ENCODE results near the gene CAMTA1.

The CAMTA1 gene

GRCh38 chr1:7549277-7550161 is 764.3 kb downstream of the CAMTA1 start (continued):
- TF ChIP-seq, protein P1, sequence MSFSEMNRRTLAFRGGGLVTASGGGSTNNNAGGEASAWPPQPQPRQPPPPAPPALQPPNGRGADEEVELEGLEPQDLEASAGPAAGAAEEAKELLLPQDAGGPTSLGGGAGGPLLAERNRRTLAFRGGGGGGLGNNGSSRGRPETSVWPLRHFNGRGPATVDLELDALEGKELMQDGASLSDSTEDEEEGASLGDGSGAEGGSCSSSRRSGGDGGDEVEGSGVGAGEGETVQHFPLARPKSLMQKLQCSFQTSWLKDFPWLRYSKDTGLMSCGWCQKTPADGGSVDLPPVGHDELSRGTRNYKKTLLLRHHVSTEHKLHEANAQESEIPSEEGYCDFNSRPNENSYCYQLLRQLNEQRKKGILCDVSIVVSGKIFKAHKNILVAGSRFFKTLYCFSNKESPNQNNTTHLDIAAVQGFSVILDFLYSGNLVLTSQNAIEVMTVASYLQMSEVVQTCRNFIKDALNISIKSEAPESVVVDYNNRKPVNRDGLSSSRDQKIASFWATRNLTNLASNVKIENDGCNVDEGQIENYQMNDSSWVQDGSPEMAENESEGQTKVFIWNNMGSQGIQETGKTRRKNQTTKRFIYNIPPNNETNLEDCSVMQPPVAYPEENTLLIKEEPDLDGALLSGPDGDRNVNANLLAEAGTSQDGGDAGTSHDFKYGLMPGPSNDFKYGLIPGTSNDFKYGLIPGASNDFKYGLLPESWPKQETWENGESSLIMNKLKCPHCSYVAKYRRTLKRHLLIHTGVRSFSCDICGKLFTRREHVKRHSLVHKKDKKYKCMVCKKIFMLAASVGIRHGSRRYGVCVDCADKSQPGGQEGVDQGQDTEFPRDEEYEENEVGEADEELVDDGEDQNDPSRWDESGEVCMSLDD (tag by site-specific recombination; IDR thresholded peaks at IDR 0.05): no peak
- TF ChIP-seq ZNF416 (tag by site-specific recombination; IDR thresholded peaks at IDR 0.05) (no peak), ZNF501 (tag by site-specific recombination; IDR thresholded peaks at IDR 0.05) (no peak), GLIS2 (tag by site-specific recombination; IDR thresholded peaks at IDR 0.05) (no peak), HIC1 (tag by site-specific recombination; IDR thresholded peaks at IDR 0.05) (peak; percentile 48; the same call in 1 of the 2 replicates), ZNF23 (tag by site-specific recombination; IDR thresholded peaks at IDR 0.05; ENCODE audit: borderline replicate concordance) (no peak), ZFP37 (tag by site-specific recombination; IDR thresholded peaks at IDR 0.05) (no peak), ZNF391 (tag by site-specific recombination; IDR thresholded peaks at IDR 0.05; ENCODE audit: borderline replicate concordance, low read depth) (no peak), ZNF184 (tag by site-specific recombination; IDR thresholded peaks at IDR 0.05) (no peak), ZNF266 (tag by site-specific recombination; IDR thresholded peaks at IDR 0.05; ENCODE audit: low read depth) (no peak), ZBTB20 (tag by site-specific recombination; IDR thresholded peaks at IDR 0.05) (no peak), ZNF433 (tag by site-specific recombination; IDR thresholded peaks at IDR 0.05; ENCODE audit: low read depth) (no peak), ZNF561 (tag by site-specific recombination; IDR thresholded peaks at IDR 0.05; ENCODE audit: borderline replicate concordance) (no peak), ZBTB1 (tag by site-specific recombination; IDR thresholded peaks at IDR 0.05) (no peak), ZBTB21 (tag by site-specific recombination; IDR thresholded peaks at IDR 0.05) (no peak), KLF10 (tag by site-specific recombination; IDR thresholded peaks at IDR 0.05) (no peak), ZNF157 (tag by site-specific recombination; IDR thresholded peaks at IDR 0.05) (no peak), KLF8 (tag by site-specific recombination; IDR thresholded peaks at IDR 0.05) (no peak), GLI2 (tag by site-specific recombination; IDR thresholded peaks at IDR 0.05; ENCODE audit: borderline replicate concordance, low read depth) (no peak), ZNF19 (tag by site-specific recombination; IDR thresholded peaks at IDR 0.05; ENCODE audit: low read depth) (no peak), ZNF529 (tag by site-specific recombination; IDR thresholded peaks at IDR 0.05; ENCODE audit: insufficient replicate concordance) (no peak), ZNF175 (tag by site-specific recombination; IDR thresholded peaks at IDR 0.05) (no peak), ZNF423 (tag by site-specific recombination; IDR thresholded peaks at IDR 0.05) (no peak), HOXA7 (CRISPR knock-in tag; IDR thresholded peaks at IDR 0.05; ENCODE audit: borderline replicate concordance) (no peak), ZNF133 (tag by site-specific recombination; IDR thresholded peaks at IDR 0.05) (no peak), PRDM6 (tag by site-specific recombination; IDR thresholded peaks at IDR 0.05) (peak; percentile 82), SETDB1 (IDR thresholded peaks at IDR 0.05; ENCODE audit: insufficient read length, low read length) (no peak), ZNF354C (tag by site-specific recombination; IDR thresholded peaks at IDR 0.05; ENCODE audit: borderline replicate concordance, low read depth) (no peak), ZEB2 (tag by site-specific recombination; IDR thresholded peaks at IDR 0.05) (peak; percentile 42; the same call in 1 of the 2 replicates), ZNF777 (tag by site-specific recombination; IDR thresholded peaks at IDR 0.05; ENCODE audit: borderline replicate concordance) (no peak), ZNF10 (tag by site-specific recombination; IDR thresholded peaks at IDR 0.05) (no peak), ZNF600 (tag by site-specific recombination; IDR thresholded peaks at IDR 0.05) (no peak), ZNF776 (tag by site-specific recombination; IDR thresholded peaks at IDR 0.05; ENCODE audit: borderline replicate concordance) (no peak), MZF1 (tag by site-specific recombination; IDR thresholded peaks at IDR 0.05; ENCODE audit: borderline replicate concordance) (no peak)

All from HEK293 (cell line).